Erythroblast (primary cell): Measurements from ENCODE around the gene RPL27.

Experiments
- GATA1 ChIP-seq: IDR thresholded peaks from 2 replicates; pipeline ENCODE4 v1.6.1; 2011; ENCODE audit warnings: low read depth, mild to moderate bottlenecking, control low read depth, low read length, moderate library complexity
- POLR2A ChIP-seq: IDR thresholded peaks from 2 replicates; pipeline ENCODE4 v1.6.1; 2011; ENCODE audit warnings: mild to moderate bottlenecking, low read length

DNA sequence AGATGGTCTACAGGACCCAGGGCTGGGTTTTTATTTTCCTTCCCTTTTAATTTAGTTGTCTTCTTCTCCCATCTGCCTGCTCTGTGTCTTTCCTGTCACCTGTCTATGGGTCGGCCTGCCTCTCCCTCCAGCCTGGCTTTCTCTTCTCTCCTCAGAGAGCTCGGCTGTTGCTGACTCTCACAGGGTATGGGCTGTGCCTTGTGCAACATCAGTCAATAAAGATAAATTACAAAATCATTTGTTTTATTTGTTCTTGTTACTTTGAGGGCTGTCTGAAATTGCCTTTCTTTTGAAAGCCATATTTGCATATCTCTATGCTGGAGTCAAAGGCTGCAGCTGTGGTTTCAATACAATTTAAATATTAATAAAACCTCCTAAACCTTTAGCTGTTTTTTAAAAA is 42.4 kb downstream of the RPL27 start:
- TF ChIP-seq POLR2A (no peak), GATA1 (no peak)
